ENCODE results near the gene LIM2. TPM values are rescaled to one million over a fixed set of nuclear protein-coding genes. Genes with fewer than 3 reads are reported as not detected.
"Not testable (repeated sequence)": the region's sequence is repeated elsewhere in the genome, so short reads cannot be mapped to it uniquely, and the experiment has no call there.

LIM2 gene
- total RNA-seq, 2 experiments from 2014 or later, result not detected

- no peaks in the 10 kb centered on the region for H3K36me3 Mint-ChIP-seq (ENCODE audit: low read depth)
- Histone ChIP-seq H3K27me3 (ENCODE audit: control insufficient read depth in 1 of 2, insufficient read depth in 2 of 2, low read length in 2 of 2) (no peaks in the 10 kb centered on the region), H3K36me3 (ENCODE audit: insufficient read depth, low read length) (no peaks in the 10 kb centered on the region), H3K27ac (ENCODE audit: low read depth in 1 of 2, low read length in 2 of 2) (no peak overlapping the region), H3K9me3 (ENCODE audit: control insufficient read depth in 1 of 2, insufficient read depth in 1 of 2, low read length in 2 of 2) (peaks cover 15 to 26% of the 10 kb centered on the region in 2 experiments), H3K4me1 (ENCODE audit: insufficient read depth, low read length) (no peaks in the 10 kb centered on the region), H3K4me3 (ENCODE audit: low read length) (no peak overlapping the region)
- POLR2A ChIA-PET, result no interaction called here
- no peak for TF ChIP-seq CTCF (IDR thresholded peaks at IDR 0.05)
- H3K9me3 Mint-ChIP-seq, result no peaks in the 10 kb centered on the region
- H3K27ac Mint-ChIP-seq, result no peak overlapping the region
- no peak overlapping the region for H3K4me3 Mint-ChIP-seq
- ATAC-seq (ENCODE audit: poor library complexity) (no peak), DNase-seq (no peak)
- no peaks in the 10 kb centered on the region for H3K4me1 Mint-ChIP-seq (ENCODE audit: low read depth)
- peaks cover 6% of the 10 kb centered on the region for H3K27me3 Mint-ChIP-seq
- intact Hi-C loops (cut with DNase I, micrococcal nuclease), result no loop called here
- CTCF ChIA-PET, result no interaction called here
Measured at GRCh38 chr19:51402117-51402516, 14.3 kb upstream of the LIM2 start.

- ATAC-seq (ENCODE audit: poor library complexity); intact Hi-C loops (cut with DNase I, micrococcal nuclease); H3K4me1 ChIP-seq (ENCODE audit: insufficient read depth, low read length); H3K27me3 Mint-ChIP-seq; H3K27ac Mint-ChIP-seq; H3K4me3 ChIP-seq (ENCODE audit: low read length); H3K4me1 Mint-ChIP-seq (ENCODE audit: low read depth); H3K27ac ChIP-seq (ENCODE audit: low read depth in 1 of 2, low read length in 2 of 2); H3K27me3 ChIP-seq (ENCODE audit: control insufficient read depth in 1 of 2, insufficient read depth in 2 of 2, low read length in 2 of 2); H3K9me3 Mint-ChIP-seq; CTCF ChIA-PET; POLR2A ChIA-PET; H3K36me3 Mint-ChIP-seq (ENCODE audit: low read depth); DNase-seq; H3K4me3 Mint-ChIP-seq; H3K36me3 ChIP-seq (ENCODE audit: insufficient read depth, low read length): not testable (repeated sequence)
- peaks cover 15 to 26% of the 10 kb centered on the region in 2 experiments for H3K9me3 ChIP-seq (ENCODE audit: control insufficient read depth in 1 of 2, insufficient read depth in 1 of 2, low read length in 2 of 2)
Measured at GRCh38 chr19:51399936-51400335, 12.2 kb upstream of the LIM2 start.

- H3K36me3 Mint-ChIP-seq (ENCODE audit: low read depth), result no peaks in the 10 kb centered on the region
- no peaks in the 10 kb centered on the region for H3K27me3 ChIP-seq (ENCODE audit: control insufficient read depth in 1 of 2, insufficient read depth in 2 of 2, low read length in 2 of 2)
- ChIA-PET POLR2A (no interaction called here), CTCF (interaction anchor here (1.0 kb wide), 1 partner anchor 117 kb away, joined by 3 read pairs; no protein-coding TSS in a partner anchor)
- peaks cover 15 to 26% of the 10 kb centered on the region in 2 experiments for H3K9me3 ChIP-seq (ENCODE audit: control insufficient read depth in 1 of 2, insufficient read depth in 1 of 2, low read length in 2 of 2)
- ATAC-seq (ENCODE audit: poor library complexity) (no peak), DNase-seq (no peak)
- H3K4me3 ChIP-seq (ENCODE audit: low read length), result no peak overlapping the region
- H3K27me3 Mint-ChIP-seq, result peaks cover 6% of the 10 kb centered on the region
- H3K36me3 ChIP-seq (ENCODE audit: insufficient read depth, low read length), result no peaks in the 10 kb centered on the region
- H3K4me1 Mint-ChIP-seq (ENCODE audit: low read depth), result peaks cover 7% of the 10 kb centered on the region
- H3K27ac ChIP-seq (ENCODE audit: low read depth in 1 of 2, low read length in 2 of 2), result no peak overlapping the region
- H3K4me1 ChIP-seq (ENCODE audit: insufficient read depth, low read length), result peaks cover 11% of the 10 kb centered on the region
- H3K27ac Mint-ChIP-seq, result no peak overlapping the region
- TF ChIP-seq CTCF (IDR thresholded peaks at IDR 0.05), result no peak
- intact Hi-C loops (cut with DNase I, micrococcal nuclease), result no loop called here
- H3K9me3 Mint-ChIP-seq, result no peaks in the 10 kb centered on the region
- no peak overlapping the region for H3K4me3 Mint-ChIP-seq
Measured at GRCh38 chr19:51399231-51399630, 11.5 kb upstream of the LIM2 start.

- Mint-ChIP-seq H3K27ac (no peak overlapping the region), H3K36me3 (ENCODE audit: low read depth) (no peaks in the 10 kb centered on the region), H3K9me3 (no peaks in the 10 kb centered on the region), H3K4me1 (ENCODE audit: low read depth) (peaks cover 13% of the 10 kb centered on the region), H3K27me3 (peaks cover under 1% of the 10 kb centered on the region), H3K4me3 (peak overlapping the region; percentile 25)
- CTCF ChIA-PET, result interaction anchor here (0.7 kb wide), 1 partner anchor 23 kb away, joined by 3 read pairs; no protein-coding TSS in a partner anchor
- H3K27ac ChIP-seq (ENCODE audit: low read depth in 1 of 2, low read length in 2 of 2), result no peak overlapping the region
- ATAC-seq (ENCODE audit: poor library complexity), result no peak
- POLR2A ChIA-PET, result no interaction called here
- H3K36me3 ChIP-seq (ENCODE audit: insufficient read depth, low read length), result no peaks in the 10 kb centered on the region
- peaks cover 12 to 16% of the 10 kb centered on the region in 2 experiments for H3K9me3 ChIP-seq (ENCODE audit: control insufficient read depth in 1 of 2, insufficient read depth in 1 of 2, low read length in 2 of 2)
- no peak overlapping the region for H3K4me3 ChIP-seq (ENCODE audit: low read length)
- DNase-seq, result peak in 3 of 14 experiments; percentile 41 to 48 (median 45)
- TF ChIP-seq CTCF (IDR thresholded peaks at IDR 0.05), result peak; percentile 68
- intact Hi-C loops (cut with DNase I, micrococcal nuclease), result no loop called here
- no peaks in the 10 kb centered on the region for H3K27me3 ChIP-seq (ENCODE audit: control insufficient read depth in 1 of 2, insufficient read depth in 2 of 2, low read length in 2 of 2)
- H3K4me1 ChIP-seq (ENCODE audit: insufficient read depth, low read length), result peaks cover 18% of the 10 kb centered on the region
Measured at GRCh38 chr19:51398096-51398704, 10.4 kb upstream of the LIM2 start.

- POLR2A ChIA-PET; DNase-seq; H3K9me3 Mint-ChIP-seq; H3K27ac Mint-ChIP-seq; H3K27me3 ChIP-seq (ENCODE audit: control insufficient read depth in 1 of 2, insufficient read depth in 2 of 2, low read length in 2 of 2); H3K4me3 ChIP-seq (ENCODE audit: low read length); H3K36me3 ChIP-seq (ENCODE audit: insufficient read depth, low read length); ATAC-seq (ENCODE audit: poor library complexity); H3K36me3 Mint-ChIP-seq (ENCODE audit: low read depth); H3K4me3 Mint-ChIP-seq; CTCF ChIA-PET; intact Hi-C loops (cut with DNase I, micrococcal nuclease); H3K27ac ChIP-seq (ENCODE audit: low read depth in 1 of 2, low read length in 2 of 2); H3K27me3 Mint-ChIP-seq: not testable (repeated sequence)
- Histone ChIP-seq H3K9me3 (ENCODE audit: control insufficient read depth in 1 of 2, insufficient read depth in 1 of 2, low read length in 2 of 2) (peaks cover 6 to 10% of the 10 kb centered on the region in 2 experiments), H3K4me1 (ENCODE audit: insufficient read depth, low read length) (peaks cover 18% of the 10 kb centered on the region)
- H3K4me1 Mint-ChIP-seq (ENCODE audit: low read depth), result peaks cover 13% of the 10 kb centered on the region
Measured at GRCh38 chr19:51397453-51397852, 9.7 kb upstream of the LIM2 start.
